HG03097 (cell line): Measurements from ENCODE around the gene WDR91.
A peak's percentile ranks its signal among the peaks of the same experiment; 100 is the strongest.

Experiments
- ATAC-seq: cut with Tn5 transposase; IDR thresholded peaks from one replicate; pipeline ENCODE4 v1.9.1; 2021; ENCODE audit not compliant: unreplicated experiment, low FRiP score

The WDR91 gene

GRCh38 chr7:135211179-135211945 is at the start of gene WDR91:
Gene WDR91 (minus strand): TSS chr7:135211526. CDS start chr7:135211502, 24 bp downstream.
- peak; percentile 87 for ATAC-seq

- no peak for ATAC-seq
Measured at GRCh38 chr7:135260470-135260869, 49.1 kb upstream of the WDR91 start.

- ATAC-seq: no peak
Measured at GRCh38 chr7:135259702-135260101, 48.4 kb upstream of the WDR91 start.

GRCh38 chr7:135258585-135258984 is 47.3 kb upstream of the WDR91 start:
- ATAC-seq: no peak

GRCh38 chr7:135257790-135258189 is 46.5 kb upstream of the WDR91 start:
- no peak for ATAC-seq

- ATAC-seq: no peak
Measured at GRCh38 chr7:135253851-135254771, 42.8 kb upstream of the WDR91 start.

- no peak for ATAC-seq
Measured at GRCh38 chr7:135251496-135252391, 40.4 kb upstream of the WDR91 start.

GRCh38 chr7:135248546-135248945 is 37.2 kb upstream of the WDR91 start:
- ATAC-seq: no peak

- no peak for ATAC-seq
Measured at GRCh38 chr7:135247746-135248471, 36.6 kb upstream of the WDR91 start.

- ATAC-seq: no peak
Measured at GRCh38 chr7:135246191-135246825, 35.0 kb upstream of the WDR91 start.

- ATAC-seq: no peak
Measured at GRCh38 chr7:135245226-135246190, 34.2 kb upstream of the WDR91 start.

GRCh38 chr7:135242096-135242684 is 30.9 kb upstream of the WDR91 start:
- ATAC-seq: no peak

GRCh38 chr7:135240441-135240840 is 29.1 kb upstream of the WDR91 start:
- ATAC-seq: no peak

GRCh38 chr7:135239263-135239662 is 27.9 kb upstream of the WDR91 start:
- ATAC-seq: no peak

GRCh38 chr7:135238112-135238744 is 26.9 kb upstream of the WDR91 start:
- no peak for ATAC-seq

GRCh38 chr7:135236727-135237126 is 25.4 kb upstream of the WDR91 start:
- ATAC-seq: peak; percentile 89

- ATAC-seq: no peak
Measured at GRCh38 chr7:135235841-135236240, 24.5 kb upstream of the WDR91 start.
